GM12873 (cell line): Measurements from ENCODE around the gene SCNN1G.

ENCODE experiments used
- CTCF ChIP-seq: IDR thresholded peaks from 2 replicates; pipeline ENCODE4 v1.5.1; 2012; ENCODE audit warnings: low read depth, mild to moderate bottlenecking, moderate library complexity, low read length, control low read depth; ENCODE audit not compliant: insufficient read depth; ENCODE audit errors: missing control alignments

SCNN1G gene

GRCh38 chr16:23182679-23183542, at the start of gene SCNN1G:
SCNN1G (plus strand) TSS chr16:23182745; CDS start chr16:23186272, 3,527 bp downstream.
- no peak for TF ChIP-seq CTCF

DNA sequence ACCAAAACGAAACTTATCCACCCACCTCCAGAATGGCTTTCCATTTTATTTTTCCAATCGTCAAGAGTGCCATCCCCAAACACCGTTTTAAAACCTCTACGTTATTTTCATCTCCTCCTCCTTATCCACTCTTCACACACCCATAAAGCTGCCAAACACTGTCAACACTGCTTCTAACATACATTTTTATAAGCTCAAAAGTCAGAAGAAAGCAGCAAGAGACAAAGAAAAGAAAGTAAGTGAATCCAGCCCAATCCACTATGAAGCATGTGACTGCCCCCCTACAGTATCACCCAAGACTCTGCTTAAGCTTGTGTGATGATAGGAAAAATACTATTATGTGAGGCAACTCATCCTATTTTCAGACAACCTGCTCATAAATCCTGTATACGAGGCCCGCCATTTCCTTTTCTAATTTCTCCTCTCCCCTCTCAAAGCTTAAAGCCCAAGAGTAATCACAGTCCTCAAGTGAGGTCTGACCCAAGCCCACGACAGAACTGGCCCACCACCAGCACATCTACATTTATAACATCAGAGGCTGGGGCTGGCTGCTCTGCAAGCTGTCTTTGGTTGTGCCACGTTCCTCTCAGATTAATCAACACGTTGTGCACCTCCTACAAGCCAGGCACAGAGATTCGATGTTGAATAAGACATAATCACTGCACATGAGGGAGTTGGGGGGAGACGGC, 49.6 kb upstream of the SCNN1G start:
- TF ChIP-seq CTCF = no peak

DNA sequence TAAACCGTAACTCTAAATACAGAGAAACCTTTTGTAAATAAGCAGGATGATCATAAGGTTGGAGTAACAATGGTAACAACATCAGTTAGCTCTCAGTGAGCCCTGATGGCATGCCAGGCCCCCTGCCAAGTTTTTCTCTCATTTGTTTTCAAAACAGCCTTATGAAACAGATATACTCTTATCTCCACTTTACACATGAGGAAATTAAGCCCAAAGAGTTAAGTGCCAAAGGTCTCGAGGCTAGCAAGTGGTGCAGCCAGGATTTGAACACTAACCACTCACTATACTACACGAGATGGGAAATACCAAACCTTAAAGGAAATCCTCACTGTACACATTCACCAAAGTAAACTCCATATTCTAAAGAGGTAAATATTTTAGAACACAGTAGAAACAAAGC, 48.3 kb upstream of the SCNN1G start:
- TF ChIP-seq CTCF = no peak

DNA sequence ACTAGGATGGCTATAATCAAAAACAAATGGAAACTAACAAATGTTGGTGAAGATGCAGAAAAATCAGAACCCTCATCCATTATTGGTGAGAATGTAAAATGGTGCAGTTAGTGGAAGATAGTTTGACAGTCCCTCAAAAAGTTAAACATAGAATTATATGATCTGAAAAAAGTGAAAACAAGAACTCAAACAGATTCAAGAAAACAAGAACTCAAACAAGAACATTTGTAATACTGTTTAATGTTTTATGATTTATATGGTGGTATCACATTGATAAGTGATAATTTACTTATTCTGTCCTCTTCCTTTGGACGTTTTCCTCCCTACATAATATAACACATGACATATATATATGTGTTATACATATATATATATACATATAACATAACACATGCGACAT, 45.3 kb upstream of the SCNN1G start:
- TF ChIP-seq CTCF = no peak

GRCh38 chr16:23137818-23138217, 44.7 kb upstream of the SCNN1G start:
- no peak for TF ChIP-seq CTCF

DNA sequence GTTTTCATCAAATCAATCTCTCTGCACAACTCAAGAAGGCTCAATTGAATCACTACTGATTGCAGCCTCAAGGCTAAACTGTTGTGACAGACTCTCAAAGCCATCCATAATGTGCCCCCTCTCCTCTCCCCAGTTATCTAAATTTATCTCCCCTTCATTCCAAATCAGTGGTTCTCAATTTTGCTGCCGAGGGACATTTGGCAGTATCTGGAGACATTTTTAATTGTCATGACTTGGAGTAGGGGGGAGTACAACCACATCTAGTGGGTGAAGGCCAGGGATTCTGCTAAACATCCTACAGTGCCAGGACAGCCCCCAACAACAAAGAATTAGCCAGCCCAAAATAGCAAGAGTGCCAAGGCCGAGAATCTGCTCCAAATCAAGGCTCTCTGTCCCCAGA, 42.4 kb upstream of the SCNN1G start:
- no peak for TF ChIP-seq CTCF

DNA sequence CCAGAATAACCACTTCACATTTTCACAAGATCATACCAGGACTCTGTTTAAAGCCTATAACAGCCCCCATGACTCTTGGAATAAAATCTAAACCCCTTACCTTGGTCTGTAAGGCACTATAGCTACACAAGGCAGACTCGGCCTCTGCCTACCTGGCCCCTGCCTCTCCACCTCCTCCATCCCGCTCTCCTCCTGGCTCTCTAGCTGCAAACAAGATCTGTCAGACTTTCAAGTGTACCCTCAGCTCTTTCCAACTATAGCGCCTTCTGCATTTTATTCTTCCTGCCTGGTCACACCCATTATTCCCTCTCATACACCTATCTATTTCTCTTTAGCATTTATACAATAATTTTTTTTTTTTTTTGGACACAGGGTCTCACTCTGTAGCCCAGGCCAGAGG, 41.5 kb upstream of the SCNN1G start:
- no peak for TF ChIP-seq CTCF
